Activated B cell treated with CpG ODN at 0.5 μM for 24 hours (primary cell): ENCODE measurements around the gene TFEB. TPM values are rescaled to one million over a fixed set of nuclear protein-coding genes. Genes with fewer than 3 reads are reported as not detected.

Experiments used
- ATAC-seq: fragments of 200-7000 bp; cut with Tn5 transposase; one replicate; pipeline ENCODE4 v1.10.0; 2021; ENCODE audit warnings: low read depth, mild to moderate bottlenecking, moderate library complexity
- CTCF ChIA-PET: fragments of 350-600 bp; sonication (Branson Sonifier 250); formaldehyde crosslinking; loops from one replicate; lab custom pipeline; 2021; ENCODE audit warnings: antibody characterized with exemption; lab: Charles Lee
- POLR2A ChIA-PET: fragments of 350-600 bp; sonication (Branson Sonifier 250); formaldehyde crosslinking; loops from one replicate; lab custom pipeline; 2021; ENCODE audit warnings: antibody characterized with exemption; lab: Charles Lee
- DNase-seq: peaks from one replicate; pipeline ENCODE4 v3.0.0; 2022
- H3K27ac Mint-ChIP-seq: one replicate; pipeline ENCODE4 v1.8.0; 2020; ENCODE audit warnings: mixed read lengths
- H3K27me3 Mint-ChIP-seq: one replicate; pipeline ENCODE4 v1.8.0; 2021; ENCODE audit warnings: mixed read lengths
- H3K36me3 Mint-ChIP-seq: one replicate; pipeline ENCODE4 v1.8.0; 2021; ENCODE audit warnings: low read depth, mixed read lengths
- H3K4me1 Mint-ChIP-seq: one replicate; pipeline ENCODE4 v1.8.0; 2021; ENCODE audit warnings: mixed read lengths
- H3K4me3 Mint-ChIP-seq: one replicate; pipeline ENCODE4 v1.8.0; 2020; ENCODE audit warnings: mild to moderate bottlenecking, mixed read lengths
- H3K9me3 Mint-ChIP-seq: one replicate; pipeline ENCODE4 v1.8.0; 2020; ENCODE audit warnings: mixed read lengths
- intact Hi-C: fragments of 100-400 bp; cut with micrococcal nuclease; formaldehyde crosslinking; loops from one replicate; pipeline ENCODE4 v1.15.1; 2024
- total RNA-seq: library from RNA; stranded (reverse); gene quantifications from 2 replicates; pipeline ENCODE4 v1.2.3, GENCODE V29; 2022
- TF ChIP-seq, protein P1 (sequence below): fragments of 200-600 bp; IDR thresholded peaks from one replicate; pipeline ENCODE4 v1.8.0; 2022; ENCODE audit warnings: antibody characterized with exemption, mild to moderate bottlenecking

The TFEB gene
- total RNA-seq, 1 donor from 2014 or later = 203 TPM

DNA sequence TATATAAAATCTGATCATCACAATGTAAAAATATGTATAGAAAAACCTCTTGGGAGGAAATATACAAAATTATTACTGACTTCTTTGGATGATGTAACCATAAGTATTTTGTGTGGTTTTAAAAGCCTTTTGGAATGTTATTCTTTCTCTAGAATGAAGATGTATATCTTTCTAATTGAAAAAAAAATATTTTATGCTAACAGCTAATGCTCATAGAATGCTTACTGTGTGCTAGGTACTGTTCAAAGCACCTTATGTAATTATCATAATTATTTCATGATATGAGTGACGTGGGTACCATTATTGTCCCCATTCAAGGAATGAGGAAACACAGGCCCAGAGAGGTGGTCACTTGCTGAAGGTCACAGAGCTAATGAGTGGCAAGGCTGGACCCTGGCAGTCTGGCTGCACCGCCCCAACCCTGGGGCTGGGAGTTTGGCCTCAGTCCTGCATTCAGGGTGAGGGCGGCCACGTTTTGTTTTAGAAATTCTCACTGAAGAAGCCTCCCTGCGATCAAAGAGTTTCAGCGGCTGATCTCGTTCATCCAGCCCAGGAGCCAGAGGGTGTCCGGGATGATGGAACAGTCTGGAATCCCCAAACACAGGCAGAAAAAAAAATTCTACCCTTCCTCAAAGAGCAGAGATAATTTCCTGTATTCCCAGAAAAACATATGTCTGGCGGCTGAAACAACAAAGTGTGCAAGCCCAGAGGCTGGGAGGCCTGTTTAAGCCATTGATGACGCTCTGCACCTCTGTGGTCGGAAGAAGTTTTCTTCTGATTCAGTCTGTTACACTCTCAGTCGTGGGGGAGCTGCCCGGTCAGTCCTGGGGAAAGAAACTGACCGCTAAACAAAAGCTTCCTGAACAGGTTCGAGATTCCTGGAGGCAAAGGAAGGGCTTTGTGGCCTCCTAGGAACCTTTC lies 37.3 kb downstream of the TFEB start:
- CTCF ChIA-PET = interaction anchor here (1.6 kb wide), 1 partner anchor 15 kb away, joined by 3 read pairs; no protein-coding TSS in a partner anchor

DNA sequence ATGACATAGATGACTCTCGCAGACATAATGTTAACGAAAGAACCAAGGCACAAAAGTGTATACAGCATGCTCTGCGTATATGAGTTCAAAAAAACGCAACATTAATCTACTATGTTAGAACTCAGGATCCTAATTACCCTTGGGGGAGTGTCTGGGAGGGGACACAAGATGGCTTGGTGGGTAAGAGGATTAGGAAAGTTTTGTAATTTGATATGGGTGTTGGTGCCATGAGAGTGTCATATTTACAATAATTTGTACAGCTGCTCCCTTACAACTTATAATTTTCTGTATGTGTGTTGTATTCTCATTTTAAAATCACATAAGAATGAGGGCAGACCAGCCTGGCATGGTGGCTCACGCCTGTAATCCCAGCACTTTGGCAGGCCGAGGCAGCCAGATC lies 38.6 kb downstream of the TFEB start:
- Mint-ChIP-seq H3K36me3 (peaks cover 58% of the 10 kb centered on the region), H3K4me1 (peaks cover 82% of the 10 kb centered on the region), H3K27me3 (no peaks in the 10 kb centered on the region), H3K27ac (peak overlapping the region; percentile 70), H3K4me3 (no peak overlapping the region), H3K9me3 (no peaks in the 10 kb centered on the region)
- ChIA-PET CTCF (interaction anchor here (1.6 to 5.7 kb wide), 2 partner anchors 8 to 14 kb away, joined by 3 to 32 read pairs; no protein-coding TSS in a partner anchor), POLR2A (interaction anchor here (2.2 to 6.4 kb wide), 2 partner anchors 9 to 37 kb away, joined by 13 to 58 read pairs; no protein-coding TSS in a partner anchor)
- no peak for DNase-seq
- intact Hi-C loops = loop anchor here (2.0 to 5.0 kb wide), 2 partner anchors 14 to 36 kb away; no protein-coding TSS in a partner anchor
- ATAC-seq = no peak
- TF ChIP-seq, protein P1, sequence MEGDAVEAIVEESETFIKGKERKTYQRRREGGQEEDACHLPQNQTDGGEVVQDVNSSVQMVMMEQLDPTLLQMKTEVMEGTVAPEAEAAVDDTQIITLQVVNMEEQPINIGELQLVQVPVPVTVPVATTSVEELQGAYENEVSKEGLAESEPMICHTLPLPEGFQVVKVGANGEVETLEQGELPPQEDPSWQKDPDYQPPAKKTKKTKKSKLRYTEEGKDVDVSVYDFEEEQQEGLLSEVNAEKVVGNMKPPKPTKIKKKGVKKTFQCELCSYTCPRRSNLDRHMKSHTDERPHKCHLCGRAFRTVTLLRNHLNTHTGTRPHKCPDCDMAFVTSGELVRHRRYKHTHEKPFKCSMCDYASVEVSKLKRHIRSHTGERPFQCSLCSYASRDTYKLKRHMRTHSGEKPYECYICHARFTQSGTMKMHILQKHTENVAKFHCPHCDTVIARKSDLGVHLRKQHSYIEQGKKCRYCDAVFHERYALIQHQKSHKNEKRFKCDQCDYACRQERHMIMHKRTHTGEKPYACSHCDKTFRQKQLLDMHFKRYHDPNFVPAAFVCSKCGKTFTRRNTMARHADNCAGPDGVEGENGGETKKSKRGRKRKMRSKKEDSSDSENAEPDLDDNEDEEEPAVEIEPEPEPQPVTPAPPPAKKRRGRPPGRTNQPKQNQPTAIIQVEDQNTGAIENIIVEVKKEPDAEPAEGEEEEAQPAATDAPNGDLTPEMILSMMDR = no peak

More for the DNA sequence above, 37.3 kb downstream of the TFEB start:
- Mint-ChIP-seq H3K4me1 (peaks cover 87% of the 10 kb centered on the region), H3K27me3 (no peaks in the 10 kb centered on the region), H3K36me3 (peaks cover 61% of the 10 kb centered on the region), H3K4me3 (no peak overlapping the region), H3K27ac (peak overlapping the region; percentile 62), H3K9me3 (no peaks in the 10 kb centered on the region)
- DNase-seq = no peak
- no peak for ATAC-seq
- TF ChIP-seq, protein P1 = no peak
- intact Hi-C loops = loop anchor here (2.0 to 5.0 kb wide), 2 partner anchors 15 to 34 kb away; no protein-coding TSS in a partner anchor
- POLR2A ChIA-PET = interaction anchor here (0.6 to 29.1 kb wide), 2 partner anchors 17 to 35 kb away, joined by 7 to 1669 read pairs; partner anchors contain the start of gene TFEB

- POLR2A ChIA-PET = interaction anchor here (0.6 to 6.4 kb wide), 5 partner anchors 10 to 247 kb away, joined by 3 to 58 read pairs (median 7); no protein-coding TSS in a partner anchor
- Mint-ChIP-seq H3K4me1 (peaks cover 72% of the 10 kb centered on the region), H3K4me3 (no peak overlapping the region), H3K9me3 (no peaks in the 10 kb centered on the region), H3K36me3 (peaks cover 61% of the 10 kb centered on the region), H3K27ac (peak overlapping the region; percentile 22), H3K27me3 (no peaks in the 10 kb centered on the region)
- TF ChIP-seq, protein P1 = no peak
- intact Hi-C loops = loop anchor here (2.0 to 5.0 kb wide), 2 partner anchors 13 to 36 kb away; no protein-coding TSS in a partner anchor
- no peak for ATAC-seq
- no peak for DNase-seq
- CTCF ChIA-PET = interaction anchor here (0.8 to 5.7 kb wide), 2 partner anchors 9 to 12 kb away, joined by 3 to 32 read pairs; no protein-coding TSS in a partner anchor
Measured at GRCh38 chr6:41695825-41696224, 39.6 kb downstream of the TFEB start.

DNA sequence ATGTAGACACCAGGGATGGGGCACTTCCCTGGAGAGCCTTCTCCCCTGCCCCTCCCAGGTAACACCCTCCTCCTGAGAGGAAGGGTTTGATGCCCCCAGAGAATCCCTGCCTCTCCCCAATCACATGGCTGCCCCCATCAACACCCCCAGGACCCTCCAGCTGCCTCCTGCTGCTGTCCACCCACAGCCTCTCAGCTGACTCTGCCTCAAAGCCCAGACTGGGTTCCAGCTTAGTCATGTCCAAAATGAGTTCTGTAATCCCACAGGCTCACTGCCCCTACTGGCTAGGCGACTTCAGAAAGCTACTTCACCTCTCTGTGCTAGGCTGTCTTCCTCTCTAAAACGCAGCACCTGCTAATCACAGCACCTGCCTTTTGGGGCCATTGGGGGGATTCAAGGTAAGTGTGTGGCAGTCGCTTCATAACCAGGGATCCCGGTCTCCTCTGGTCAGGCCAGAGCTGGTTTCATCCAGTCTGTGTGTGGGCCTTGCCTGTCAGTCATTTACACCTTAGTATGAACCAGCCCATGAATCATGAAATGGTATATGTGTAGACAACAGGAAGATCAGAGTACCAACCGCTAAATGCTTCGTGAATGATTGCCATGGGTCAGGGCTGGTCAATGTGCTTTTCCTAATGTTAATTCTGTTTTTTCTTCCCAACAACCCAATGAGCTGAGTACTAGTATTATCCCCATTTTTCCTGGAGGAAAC lies 40.4 kb downstream of the TFEB start:
- intact Hi-C loops = loop anchor here (5.0 kb wide), 1 partner anchor 37 kb away; no protein-coding TSS in a partner anchor
- CTCF ChIA-PET = interaction anchor here (5.7 kb wide), 1 partner anchor 10 kb away, joined by 32 read pairs; no protein-coding TSS in a partner anchor

More for the DNA sequence above, 40.4 kb downstream of the TFEB start:
- peaks cover 65% of the 10 kb centered on the region for H3K36me3 Mint-ChIP-seq
- H3K4me3 Mint-ChIP-seq = peak overlapping the region; percentile 15
- POLR2A ChIA-PET = interaction anchor here (0.9 to 6.4 kb wide), 5 partner anchors 11 to 39 kb away, joined by 3 to 58 read pairs (median 7); no protein-coding TSS in a partner anchor
- no peaks in the 10 kb centered on the region for H3K27me3 Mint-ChIP-seq
- H3K27ac Mint-ChIP-seq = peak overlapping the region; percentile 77
- DNase-seq (no peak), ATAC-seq (no peak)
- H3K4me1 Mint-ChIP-seq = peaks cover 65% of the 10 kb centered on the region
- H3K9me3 Mint-ChIP-seq = no peaks in the 10 kb centered on the region
- TF ChIP-seq, protein P1 = no peak
